Nephron (organoid): ENCODE data around the gene ADGRL3.

Experiments
- H3K27ac Mint-ChIP-seq, 3 experiments: 2 replicates each; pipeline ENCODE4 v1.8.0; 2020; ENCODE audit warnings: mixed read lengths in 3 of 3, mild to moderate bottlenecking in 2 of 3, moderate library complexity in 1 of 3
- H3K27me3 Mint-ChIP-seq: 2 replicates; pipeline ENCODE4 v1.8.0; 2021; ENCODE audit warnings: low read depth, mild to moderate bottlenecking, moderate library complexity, mixed read lengths
- H3K36me3 Mint-ChIP-seq: 2 replicates; pipeline ENCODE4 v1.8.0; 2020; ENCODE audit warnings: low read depth, mixed read lengths
- H3K4me1 Mint-ChIP-seq: 2 replicates; pipeline ENCODE4 v1.8.0; 2020; ENCODE audit warnings: mixed read lengths
- H3K4me3 Mint-ChIP-seq, 3 experiments: 2 replicates each; pipeline ENCODE4 v1.8.0; 2020; ENCODE audit warnings: mild to moderate bottlenecking in 3 of 3, mixed read lengths in 3 of 3, moderate library complexity in 2 of 3
- H3K9me3 Mint-ChIP-seq: 2 replicates; pipeline ENCODE4 v1.8.0; 2020; ENCODE audit warnings: mixed read lengths
- TF ChIP-seq, protein P1 (sequence below), 3 experiments: fragments of 200-600 bp; sonication (generic); IDR thresholded peaks; one replicate each; pipeline ENCODE4 v1.5.0; 2021; ENCODE audit warnings: antibody characterized with exemption in 3 of 3; ENCODE audit not compliant: unreplicated experiment in 3 of 3

Gene ADGRL3

GRCh38 chr4:62077406-62077805 is 877.3 kb downstream of the ADGRL3 start:
- TF ChIP-seq, protein P1, sequence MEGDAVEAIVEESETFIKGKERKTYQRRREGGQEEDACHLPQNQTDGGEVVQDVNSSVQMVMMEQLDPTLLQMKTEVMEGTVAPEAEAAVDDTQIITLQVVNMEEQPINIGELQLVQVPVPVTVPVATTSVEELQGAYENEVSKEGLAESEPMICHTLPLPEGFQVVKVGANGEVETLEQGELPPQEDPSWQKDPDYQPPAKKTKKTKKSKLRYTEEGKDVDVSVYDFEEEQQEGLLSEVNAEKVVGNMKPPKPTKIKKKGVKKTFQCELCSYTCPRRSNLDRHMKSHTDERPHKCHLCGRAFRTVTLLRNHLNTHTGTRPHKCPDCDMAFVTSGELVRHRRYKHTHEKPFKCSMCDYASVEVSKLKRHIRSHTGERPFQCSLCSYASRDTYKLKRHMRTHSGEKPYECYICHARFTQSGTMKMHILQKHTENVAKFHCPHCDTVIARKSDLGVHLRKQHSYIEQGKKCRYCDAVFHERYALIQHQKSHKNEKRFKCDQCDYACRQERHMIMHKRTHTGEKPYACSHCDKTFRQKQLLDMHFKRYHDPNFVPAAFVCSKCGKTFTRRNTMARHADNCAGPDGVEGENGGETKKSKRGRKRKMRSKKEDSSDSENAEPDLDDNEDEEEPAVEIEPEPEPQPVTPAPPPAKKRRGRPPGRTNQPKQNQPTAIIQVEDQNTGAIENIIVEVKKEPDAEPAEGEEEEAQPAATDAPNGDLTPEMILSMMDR (IDR thresholded peaks at IDR 0.05; ENCODE audit: unreplicated experiment in 3 of 3): no peak
- Mint-ChIP-seq H3K27ac (no peak overlapping the region), H3K27me3 (no peaks in the 10 kb centered on the region), H3K9me3 (no peaks in the 10 kb centered on the region), H3K36me3 (no peaks in the 10 kb centered on the region), H3K4me1 (no peaks in the 10 kb centered on the region), H3K4me3 (no peak overlapping the region)

DNA sequence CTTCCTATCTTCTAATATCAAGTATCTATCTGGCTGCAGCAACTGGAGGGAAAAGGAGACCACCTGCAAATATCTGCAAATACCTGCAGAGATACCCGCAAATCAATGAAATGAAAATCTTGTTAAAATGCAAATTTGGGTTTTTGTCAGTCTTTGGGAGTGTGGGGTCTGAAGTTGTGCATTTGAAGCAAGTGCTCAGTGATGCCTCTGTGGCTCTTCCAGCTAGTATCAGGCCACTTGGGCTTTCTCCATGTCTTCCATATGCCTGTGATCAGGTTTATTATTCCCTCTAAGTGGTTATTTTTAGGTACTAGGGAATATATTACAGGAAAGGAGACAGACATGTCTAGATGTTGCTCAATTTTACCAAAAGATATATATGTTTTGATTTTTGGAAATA is 880.3 kb downstream of the ADGRL3 start:
- no peak overlapping the region for H3K4me3 Mint-ChIP-seq
- no peaks in the 10 kb centered on the region for H3K27me3 Mint-ChIP-seq
- no peaks in the 10 kb centered on the region for H3K4me1 Mint-ChIP-seq
- no peaks in the 10 kb centered on the region for H3K9me3 Mint-ChIP-seq
- no peak overlapping the region for H3K27ac Mint-ChIP-seq
- H3K36me3 Mint-ChIP-seq: no peaks in the 10 kb centered on the region
- TF ChIP-seq, protein P1 (IDR thresholded peaks at IDR 0.05; ENCODE audit: unreplicated experiment in 3 of 3): no peak

GRCh38 chr4:62087706-62088105 is 887.6 kb downstream of the ADGRL3 start:
- H3K36me3 Mint-ChIP-seq: no peaks in the 10 kb centered on the region
- H3K4me1 Mint-ChIP-seq: no peaks in the 10 kb centered on the region
- H3K27me3 Mint-ChIP-seq: no peaks in the 10 kb centered on the region
- no peak overlapping the region for H3K4me3 Mint-ChIP-seq
- no peak overlapping the region for H3K27ac Mint-ChIP-seq
- TF ChIP-seq, protein P1 (IDR thresholded peaks at IDR 0.05; ENCODE audit: unreplicated experiment in 3 of 3): no peak
- peaks cover 26% of the 10 kb centered on the region for H3K9me3 Mint-ChIP-seq

DNA sequence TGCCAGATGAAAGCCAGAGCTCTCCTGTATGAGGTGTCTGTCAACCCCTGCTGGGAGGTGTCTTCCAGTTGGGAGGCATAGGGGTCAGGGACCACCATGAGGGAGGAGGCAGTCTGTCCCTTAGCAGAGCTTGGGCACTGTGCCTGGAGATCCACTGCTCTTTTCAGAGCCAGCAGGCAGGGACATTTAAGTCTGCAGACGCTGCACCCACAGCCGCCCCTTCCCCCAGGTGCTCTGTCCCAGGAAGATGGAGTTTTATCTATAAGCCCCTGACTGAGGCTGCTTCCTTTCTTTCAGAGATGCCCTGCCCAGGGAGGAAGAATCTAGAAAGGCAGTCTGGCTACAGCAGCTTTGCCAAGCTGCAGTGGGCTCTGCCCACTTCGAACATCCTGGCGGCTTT is 893.6 kb downstream of the ADGRL3 start:
- H3K27me3 Mint-ChIP-seq: no peaks in the 10 kb centered on the region
- no peak overlapping the region for H3K27ac Mint-ChIP-seq
- no peaks in the 10 kb centered on the region for H3K36me3 Mint-ChIP-seq
- no peaks in the 10 kb centered on the region for H3K4me1 Mint-ChIP-seq
- TF ChIP-seq, protein P1 (IDR thresholded peaks at IDR 0.05; ENCODE audit: unreplicated experiment in 3 of 3): no peak
- no peak overlapping the region for H3K4me3 Mint-ChIP-seq
- peaks cover 34% of the 10 kb centered on the region for H3K9me3 Mint-ChIP-seq

- no peaks in the 10 kb centered on the region for H3K36me3 Mint-ChIP-seq
- TF ChIP-seq, protein P1 (IDR thresholded peaks at IDR 0.05; ENCODE audit: unreplicated experiment in 3 of 3): no peak
- no peak overlapping the region for H3K4me3 Mint-ChIP-seq
- H3K9me3 Mint-ChIP-seq: peaks cover 14% of the 10 kb centered on the region
- no peaks in the 10 kb centered on the region for H3K4me1 Mint-ChIP-seq
- H3K27ac Mint-ChIP-seq: no peak overlapping the region
- H3K27me3 Mint-ChIP-seq: no peaks in the 10 kb centered on the region
These were observed 896.8 kb downstream of the ADGRL3 start for GRCh38 chr4:62096881-62097280.

DNA sequence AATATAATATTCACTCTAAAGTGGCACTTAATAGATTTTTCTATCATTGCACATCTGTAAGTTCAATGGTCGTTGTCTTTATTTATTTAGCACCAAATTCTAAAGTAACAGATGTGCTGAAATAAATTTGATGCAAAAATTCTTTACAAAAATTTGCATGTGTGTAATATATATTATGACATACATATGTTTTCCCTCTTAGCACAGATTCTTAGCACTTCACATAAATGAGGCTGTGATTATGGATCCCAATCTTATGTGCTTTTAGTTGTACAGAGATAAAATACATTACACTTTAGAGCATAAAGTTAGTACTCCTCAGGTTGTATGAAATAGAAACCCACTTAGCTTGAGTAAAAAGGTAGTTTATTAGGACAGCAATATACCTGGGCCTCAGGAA is 915.1 kb downstream of the ADGRL3 start:
- TF ChIP-seq, protein P1 (IDR thresholded peaks at IDR 0.05; ENCODE audit: unreplicated experiment in 3 of 3): no peak
- Mint-ChIP-seq H3K27me3 (no peaks in the 10 kb centered on the region), H3K9me3 (no peaks in the 10 kb centered on the region)

More for the DNA sequence above, 915.1 kb downstream of the ADGRL3 start:
- Mint-ChIP-seq H3K4me3 (no peak overlapping the region), H3K27ac (no peak overlapping the region), H3K36me3 (no peaks in the 10 kb centered on the region), H3K4me1 (no peaks in the 10 kb centered on the region)
